Fibroblast of lung (primary cell): ENCODE results near the gene RASA2. TPM values are rescaled to one million over a fixed set of nuclear protein-coding genes. Genes with fewer than 3 reads are reported as not detected.

Source experiments
- DNase-seq, 2 donors: peaks; one replicate each; pipeline versions ENCODE4 v3.0.0 to v3.0.0-alpha.2; 2010; ENCODE audit warnings: low read depth in 2 of 2
- H2AFZ ChIP-seq: 2 replicates; pipeline ENCODE4 v1.5.1; 2012; ENCODE audit warnings: low read length, control low read depth, inconsistent platforms
- H3K27ac ChIP-seq: 2 replicates; pipeline ENCODE4 v1.5.1; 2011; ENCODE audit warnings: low read length, control low read depth; ENCODE audit not compliant: insufficient read depth
- H3K27me3 ChIP-seq: 2 replicates; pipeline ENCODE4 v1.5.1; 2011; ENCODE audit warnings: mild to moderate bottlenecking, low read length; ENCODE audit not compliant: control insufficient read depth, insufficient read depth
- H3K36me3 ChIP-seq: 2 replicates; pipeline ENCODE4 v1.5.1; 2011; ENCODE audit warnings: low read length; ENCODE audit not compliant: control insufficient read depth, insufficient read depth
- H3K4me1 ChIP-seq: 2 replicates; pipeline ENCODE4 v1.5.1; 2011; ENCODE audit warnings: low read length; ENCODE audit not compliant: control insufficient read depth, insufficient read depth; ENCODE audit errors: extremely low read depth
- H3K4me2 ChIP-seq: 2 replicates; pipeline ENCODE4 v1.5.1; 2011; ENCODE audit warnings: low read length, control low read depth; ENCODE audit not compliant: insufficient read depth; ENCODE audit errors: extremely low read depth
- H3K4me3 ChIP-seq, 4 experiments: fragments of 200-600 bp in 1 of 4; sonication (generic) in 1 of 4; replicated peaks in 1 of 4; 2 replicates each; pipeline ENCODE4 v1.5.1; 2011 to 2016; ENCODE audit warnings: low read length in 4 of 4, low read depth in 3 of 4, mild to moderate bottlenecking in 3 of 4, control low read depth in 2 of 4, inconsistent platforms in 1 of 4, mixed read lengths in 1 of 4; ENCODE audit not compliant: insufficient read depth in 1 of 4; ENCODE audit errors: control extremely low read depth in 1 of 4
- H3K79me2 ChIP-seq: 2 replicates; pipeline ENCODE4 v1.5.1; 2012; ENCODE audit warnings: mild to moderate bottlenecking, low read length, inconsistent platforms; ENCODE audit not compliant: control insufficient read depth, insufficient read depth
- H3K9ac ChIP-seq: 2 replicates; pipeline ENCODE4 v1.5.1; 2011; ENCODE audit warnings: mild to moderate bottlenecking, low read length, control low read depth; ENCODE audit not compliant: insufficient read depth
- H3K9me3 ChIP-seq: 2 replicates; pipeline ENCODE4 v1.5.1; 2012; ENCODE audit warnings: low read depth, low read length; ENCODE audit not compliant: control insufficient read depth, insufficient read depth
- H4K20me1 ChIP-seq: 2 replicates; pipeline ENCODE4 v1.5.1; 2011; ENCODE audit warnings: low read length; ENCODE audit not compliant: control insufficient read depth, insufficient read depth; ENCODE audit errors: extremely low read depth
- CTCF ChIP-seq, 2 donors: IDR thresholded peaks in 1 of 2; conservative IDR thresholded peaks in 1 of 2; 1 replicate in 1 of 2; 2 replicates in 1 of 2; pipeline ENCODE4 v1.5.1; 2011 to 2012; ENCODE audit warnings: low read length in 2 of 2, control low read depth in 1 of 2, inconsistent platforms in 1 of 2, low read depth in 1 of 2, mild to moderate bottlenecking in 1 of 2
- EZH2 ChIP-seq: IDR thresholded peaks from 2 replicates; pipeline ENCODE4 v1.5.1; 2012; ENCODE audit warnings: low read length, control low read depth, mild to moderate bottlenecking; ENCODE audit errors: missing control alignments
- polyA plus RNA-seq, 2 donors: library from polyadenylated mRNA; depleted of rRNA in 1 of 2; stranded (reverse) in 1 of 2; unstranded in 1 of 2; fragments of >200 nt; gene quantifications; 2 replicates each; pipeline ENCODE4 v1.2.1, GENCODE V29; 2011 to 2012; ENCODE audit warnings: missing spikeins in 1 of 2
- total RNA-seq: library from RNA; depleted of rRNA; stranded (reverse); fragments of >200 nt; gene quantifications from 2 replicates; pipeline ENCODE4 v1.2.1, GENCODE V29; 2014

RASA2 gene
- total and polyA plus RNA-seq, 2 donors (not counting 1 experiment from before 2014, with no cell fraction given) = 10.0 to 11.4 TPM

GRCh38 chr3:141523615-141524375, 37.0 kb downstream of the RASA2 start:
- Histone ChIP-seq H3K9ac (no peak overlapping the region), H3K4me2 (no peak overlapping the region), H3K4me1 (no peaks in the 10 kb centered on the region), H3K4me3 (no peak overlapping the region), H3K36me3 (peaks cover 2% of the 10 kb centered on the region), H3K27me3 (no peaks in the 10 kb centered on the region), H2AFZ (no peak overlapping the region), H3K79me2 (peaks cover 1% of the 10 kb centered on the region), H3K9me3 (no peaks in the 10 kb centered on the region), H4K20me1 (no peaks in the 10 kb centered on the region), H3K27ac (no peak overlapping the region)
- no peak for DNase-seq
- TF ChIP-seq CTCF (conservative IDR thresholded peaks at IDR 0.05 in 1 of 2, IDR thresholded peaks at IDR 0.05 in 1 of 2; ENCODE audit: low read depth in 1 of 2, low read length in 2 of 2) (no peak), EZH2 (no peak)

- Histone ChIP-seq H3K27me3 (no peaks in the 10 kb centered on the region), H3K4me3 (no peak overlapping the region), H3K9me3 (no peaks in the 10 kb centered on the region), H3K4me1 (peaks cover 3% of the 10 kb centered on the region), H3K27ac (no peak overlapping the region), H3K9ac (no peak overlapping the region), H4K20me1 (no peaks in the 10 kb centered on the region), H3K79me2 (peaks cover 1% of the 10 kb centered on the region), H3K4me2 (no peak overlapping the region), H2AFZ (no peak overlapping the region), H3K36me3 (peaks cover 2% of the 10 kb centered on the region)
- no peak for TF ChIP-seq EZH2
- no peak for TF ChIP-seq CTCF (conservative IDR thresholded peaks at IDR 0.05 in 1 of 2, IDR thresholded peaks at IDR 0.05 in 1 of 2; ENCODE audit: low read depth in 1 of 2, low read length in 2 of 2)
- DNase-seq = no peak
Measured at GRCh38 chr3:141524988-141525387, 38.2 kb downstream of the RASA2 start.

- H3K9ac ChIP-seq = no peak overlapping the region
- H4K20me1 ChIP-seq = no peaks in the 10 kb centered on the region
- no peak for DNase-seq
- peaks cover 1% of the 10 kb centered on the region for H3K79me2 ChIP-seq
- H3K4me1 ChIP-seq = peaks cover 3% of the 10 kb centered on the region
- no peaks in the 10 kb centered on the region for H3K36me3 ChIP-seq
- no peaks in the 10 kb centered on the region for H3K9me3 ChIP-seq
- no peak for TF ChIP-seq CTCF (conservative IDR thresholded peaks at IDR 0.05 in 1 of 2, IDR thresholded peaks at IDR 0.05 in 1 of 2; ENCODE audit: low read depth in 1 of 2, low read length in 2 of 2)
- TF ChIP-seq EZH2 = no peak
- no peak overlapping the region for H3K4me3 ChIP-seq
- H3K4me2 ChIP-seq = no peak overlapping the region
- H3K27ac ChIP-seq = no peak overlapping the region
- H3K27me3 ChIP-seq = no peaks in the 10 kb centered on the region
- H2AFZ ChIP-seq = no peak overlapping the region
Measured at GRCh38 chr3:141525814-141526213, 39.0 kb downstream of the RASA2 start.
